HUDEP-2 (cell line): Measurements from ENCODE around the gene ONECUT3.
A peak's percentile ranks its signal among the peaks of the same experiment; 100 is the strongest.
"Not testable (repeated sequence)": the region's sequence is repeated elsewhere in the genome, so short reads cannot be mapped to it uniquely, and the experiment has no call there.

ENCODE experiments used
- DNase-seq, 76 experiments: peaks; one replicate each; lab custom pipeline; 2025; ENCODE audit not compliant: unreplicated experiment in 76 of 76; lab: John Stamatoyannopoulos, UW

Gene ONECUT3

DNA sequence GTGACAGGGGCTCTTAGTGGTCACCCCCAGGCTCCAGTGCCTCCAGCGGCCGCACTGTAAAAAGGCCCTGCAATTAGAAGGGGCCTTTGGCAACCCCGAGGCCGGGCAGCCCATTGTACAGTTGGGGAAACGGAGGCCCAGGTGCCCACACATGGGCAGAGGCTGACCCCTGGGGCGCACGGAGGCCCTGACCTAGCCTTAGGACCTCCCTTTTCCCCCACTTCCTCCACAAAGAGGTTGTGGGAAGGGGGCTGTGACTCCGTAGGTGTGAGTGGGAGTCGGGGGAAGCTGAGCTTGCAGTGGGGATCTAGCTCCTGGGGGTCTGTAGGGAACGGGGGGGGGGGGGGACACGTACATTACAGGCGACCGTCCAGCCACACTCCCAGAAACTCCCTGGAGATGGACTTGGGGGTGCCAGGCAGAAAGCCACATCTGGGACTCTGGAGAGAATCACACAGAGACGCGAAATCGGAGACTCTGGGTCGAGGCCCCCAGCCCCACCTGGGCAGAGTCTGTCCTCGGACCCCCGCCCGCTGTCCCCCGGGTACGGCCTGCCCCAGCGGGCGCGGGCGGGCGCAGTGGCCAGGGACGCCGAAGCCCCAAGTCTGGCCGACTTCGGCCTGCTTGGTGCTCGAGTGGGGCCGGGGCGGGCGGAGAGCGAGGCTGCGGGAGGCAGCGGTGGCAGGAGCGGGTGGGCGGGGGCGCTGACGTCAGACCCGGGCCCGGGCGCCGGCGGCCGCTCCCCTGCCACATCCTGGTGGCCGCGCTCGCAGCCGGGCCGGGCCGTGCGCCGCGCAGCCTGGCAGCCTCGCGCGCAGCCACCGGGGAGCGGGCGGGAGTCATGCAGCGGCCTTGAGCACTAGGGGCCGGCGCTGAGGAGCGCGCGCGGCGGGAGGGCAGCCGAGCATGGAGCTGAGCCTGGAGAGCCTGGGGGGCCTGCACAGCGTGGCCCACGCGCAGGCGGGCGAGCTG lies at the start of gene ONECUT3:
TSS of gene ONECUT3 (plus strand) at position 750 of the 972 bp plus-strand sequence. CDS start at position 907, 157 bp downstream.
- peak in 1 of 76 experiments; percentile 18 for DNase-seq

DNA sequence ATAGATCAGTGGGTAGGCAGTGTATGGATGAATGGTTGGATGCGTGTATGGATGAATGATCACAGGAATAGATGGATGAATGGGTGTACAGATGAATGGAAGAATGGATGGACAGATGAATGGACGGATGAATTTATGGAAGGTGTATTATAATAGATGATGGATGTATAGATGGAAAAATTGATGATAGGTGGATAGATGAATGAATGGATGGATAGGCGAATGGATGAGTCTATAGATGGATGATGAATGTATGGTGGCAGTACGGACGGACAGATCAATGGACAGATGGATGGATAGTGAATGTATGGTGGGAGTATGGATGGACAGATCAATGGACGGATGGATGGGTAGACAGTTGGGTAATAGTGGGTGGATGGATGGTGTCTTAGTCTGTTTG lies 49.0 kb upstream of the ONECUT3 start:
- DNase-seq = no peak

GRCh38 chr19:1705367-1705766 lies 47.9 kb upstream of the ONECUT3 start:
- no peak for DNase-seq

DNA sequence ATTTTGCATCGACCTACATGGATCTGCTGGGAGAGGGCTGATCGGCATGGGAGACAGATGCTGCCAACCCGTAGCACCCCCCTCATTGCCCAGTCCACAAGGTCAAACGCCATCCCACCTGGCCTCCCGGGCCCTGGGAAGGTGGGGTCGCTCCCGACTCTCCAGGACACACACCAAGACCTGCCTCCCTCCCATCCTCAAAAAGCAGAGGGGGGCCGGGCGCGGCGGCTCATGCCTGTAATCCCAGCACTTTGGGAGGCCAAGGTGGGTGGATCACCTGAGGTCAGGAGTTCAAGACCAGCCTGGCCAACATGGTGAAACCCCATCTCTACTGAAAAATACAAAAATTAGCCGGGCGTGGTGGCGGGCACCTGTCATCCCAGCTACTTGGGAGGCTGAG lies 46.7 kb upstream of the ONECUT3 start:
- DNase-seq = not testable (repeated sequence)

GRCh38 chr19:1707240-1707639 lies 46.1 kb upstream of the ONECUT3 start:
- no peak for DNase-seq

DNA sequence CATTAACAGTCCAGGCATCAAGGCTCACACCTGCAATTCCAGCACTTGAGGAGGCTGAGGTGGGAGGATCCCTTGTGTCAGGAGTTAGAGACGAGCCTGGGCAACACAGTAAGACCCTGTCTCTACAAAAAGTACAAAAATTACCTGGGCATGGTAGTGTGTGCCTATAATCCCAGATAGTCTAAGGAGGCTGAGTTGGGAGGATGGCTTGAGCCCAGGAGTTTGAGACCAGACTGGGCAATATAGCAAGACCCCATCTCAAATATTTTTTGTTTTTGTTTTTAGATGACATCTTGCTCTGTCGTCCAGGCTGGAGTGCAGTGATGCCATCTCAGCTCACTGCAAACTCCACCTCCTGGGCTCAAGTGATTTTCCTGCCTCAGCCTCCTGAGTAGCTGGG lies 40.1 kb upstream of the ONECUT3 start:
- DNase-seq = no peak

DNA sequence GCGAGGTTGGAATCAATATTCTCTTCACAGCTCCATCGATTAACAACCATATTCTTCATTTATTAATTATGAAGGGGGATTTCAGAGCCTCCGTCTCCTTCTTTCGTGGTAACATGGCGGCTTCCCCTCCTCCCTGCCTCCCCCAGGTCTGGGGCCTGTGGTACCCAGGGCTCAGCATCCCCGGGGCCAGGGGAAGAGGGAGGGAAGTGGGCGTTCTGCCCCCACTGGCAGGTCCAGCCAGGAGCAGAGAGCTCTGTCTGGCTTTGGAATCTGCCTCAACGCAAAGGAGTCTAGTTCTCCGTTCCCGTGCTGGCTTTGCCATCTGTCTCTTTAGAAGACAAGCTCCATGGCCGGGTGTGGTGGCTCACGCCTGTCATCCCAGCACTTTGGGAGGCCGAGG lies 37.8 kb upstream of the ONECUT3 start:
- no peak for DNase-seq

- no peak for DNase-seq
Measured at GRCh38 chr19:1717200-1717969, 35.9 kb upstream of the ONECUT3 start.

GRCh38 chr19:1717970-1718264 lies 35.4 kb upstream of the ONECUT3 start:
- no peak for DNase-seq

GRCh38 chr19:1718420-1719291 lies 34.6 kb upstream of the ONECUT3 start:
- DNase-seq = no peak

GRCh38 chr19:1719519-1719918 lies 33.8 kb upstream of the ONECUT3 start:
- no peak for DNase-seq

DNA sequence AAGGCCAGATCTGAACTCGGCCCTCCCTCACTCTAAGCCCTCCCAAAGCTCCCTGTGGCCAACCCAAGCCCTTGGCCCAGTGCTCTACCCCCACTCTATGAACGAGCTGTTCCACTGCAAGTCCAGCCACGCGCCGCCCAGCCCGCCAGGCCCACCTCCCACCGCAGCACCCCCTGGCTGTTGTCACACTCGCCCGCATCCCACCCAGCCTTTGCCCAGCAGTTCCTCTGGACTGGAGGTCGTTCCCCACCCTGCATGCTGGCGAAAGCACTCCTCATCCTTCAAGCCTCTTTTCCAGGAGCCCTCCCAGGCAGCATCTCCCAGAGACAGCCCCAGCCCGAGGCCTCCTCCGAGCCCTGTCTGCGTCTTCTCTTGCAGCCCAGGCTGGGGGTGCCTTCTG lies 33.1 kb upstream of the ONECUT3 start:
- no peak for DNase-seq

GRCh38 chr19:1725100-1726064 lies 27.9 kb upstream of the ONECUT3 start:
- DNase-seq = peak in 13 of 76 experiments; percentile 4 to 52 (median 20)

DNA sequence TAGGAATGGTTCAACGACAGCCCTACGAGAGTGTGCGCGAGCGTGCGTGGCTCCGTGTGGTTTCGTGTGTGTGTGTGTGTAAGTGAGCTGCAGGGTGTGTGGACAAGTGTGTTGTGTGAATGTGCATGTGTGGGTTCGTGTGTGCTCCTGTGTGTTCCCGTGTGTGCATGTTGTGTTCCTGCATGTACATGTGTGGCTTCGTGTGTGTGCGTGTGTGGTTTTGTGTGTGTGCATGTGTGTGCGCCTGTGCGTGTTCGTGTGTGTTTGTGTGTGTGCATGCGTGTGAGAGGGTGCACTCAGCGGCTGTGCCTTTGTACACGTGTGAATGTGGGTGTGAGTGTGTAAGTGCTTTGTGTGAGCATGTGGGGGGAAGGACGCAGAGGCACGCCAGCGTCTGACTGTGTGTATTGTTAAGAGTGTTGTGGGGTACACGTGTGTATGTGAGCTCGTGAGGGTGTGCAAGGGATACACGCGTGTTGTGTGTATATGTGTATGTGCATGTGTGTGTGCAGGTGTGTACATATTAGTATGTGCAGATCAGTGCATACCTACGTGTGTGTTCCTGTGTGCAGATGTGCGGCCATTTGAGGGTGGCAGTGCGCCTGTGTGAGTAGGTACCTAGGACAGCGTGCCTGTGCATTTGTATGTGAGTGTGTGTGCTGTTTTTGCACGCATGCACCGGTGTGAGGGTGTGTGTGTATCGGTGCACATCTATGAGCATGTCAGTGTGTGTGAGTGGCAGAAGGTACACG lies 24.3 kb upstream of the ONECUT3 start:
- no peak for DNase-seq

- DNase-seq = no peak
Measured at GRCh38 chr19:1729568-1729925, 23.8 kb upstream of the ONECUT3 start.

- no peak for DNase-seq
Measured at GRCh38 chr19:1730157-1730556, 23.1 kb upstream of the ONECUT3 start.

DNA sequence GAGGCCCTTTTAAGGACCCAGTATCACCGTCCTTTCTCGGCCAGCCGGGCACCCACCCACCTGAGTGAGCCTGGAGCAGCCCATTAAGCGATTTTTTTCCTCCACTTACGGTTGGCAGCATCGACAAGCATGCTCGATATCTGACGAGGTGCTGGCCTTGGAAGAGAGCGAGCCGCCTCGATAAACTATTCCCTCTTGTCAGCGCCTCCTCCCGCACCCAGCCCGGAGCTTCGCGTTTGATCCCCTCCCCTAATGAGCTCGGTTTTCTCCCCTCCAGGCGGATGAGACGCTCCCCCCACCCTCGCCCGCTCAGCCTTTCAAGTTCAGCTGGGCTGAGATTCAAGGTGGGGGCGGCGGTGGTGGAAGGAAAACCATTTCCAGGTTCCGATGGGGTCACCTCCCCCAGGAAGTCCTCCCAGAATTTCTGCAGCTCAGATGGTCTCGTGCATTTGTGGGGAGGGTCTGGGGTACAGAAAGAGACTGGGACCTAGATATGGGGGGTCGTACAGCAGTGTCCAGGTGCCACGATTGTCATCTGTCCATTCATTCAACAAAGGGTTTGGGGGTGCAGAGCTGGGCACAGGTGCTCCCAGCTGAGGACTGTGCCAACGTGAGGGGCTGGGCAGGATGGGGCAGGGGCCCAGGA lies 18.9 kb upstream of the ONECUT3 start:
- no peak for DNase-seq

GRCh38 chr19:1736280-1736679 lies 17.0 kb upstream of the ONECUT3 start:
- no peak for DNase-seq

DNA sequence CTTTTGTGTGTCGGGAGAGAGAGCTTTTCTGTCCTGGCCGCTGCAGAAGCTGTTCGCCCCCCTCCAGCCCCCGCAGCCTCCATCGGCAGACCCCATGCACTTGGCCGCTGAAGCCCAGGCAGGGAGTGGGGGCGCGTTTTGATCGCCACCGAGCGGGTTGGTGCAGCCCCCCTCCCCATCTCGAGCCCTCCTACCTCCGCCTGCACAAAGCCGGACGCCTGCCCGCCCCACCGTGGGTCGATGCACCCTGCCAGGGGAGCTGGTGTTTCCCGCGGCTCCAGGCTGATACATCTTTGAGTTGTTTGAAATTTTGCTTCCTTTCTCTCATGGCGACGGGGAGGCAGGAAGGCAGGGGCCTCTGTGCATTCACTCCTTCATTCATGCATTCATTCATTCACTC lies 16.4 kb upstream of the ONECUT3 start:
- DNase-seq = no peak
